ENCODE measurements around the gene EME2. TPM values are rescaled to one million over a fixed set of nuclear protein-coding genes. Genes with fewer than 3 reads are reported as not detected.

EME2 gene
- total and polyA plus RNA-seq, 2 of the 13 experiments (the other 11 are each of a cell fraction or from before 2014, with no cell fraction given) = 4.4 to 7.6 TPM

DNA sequence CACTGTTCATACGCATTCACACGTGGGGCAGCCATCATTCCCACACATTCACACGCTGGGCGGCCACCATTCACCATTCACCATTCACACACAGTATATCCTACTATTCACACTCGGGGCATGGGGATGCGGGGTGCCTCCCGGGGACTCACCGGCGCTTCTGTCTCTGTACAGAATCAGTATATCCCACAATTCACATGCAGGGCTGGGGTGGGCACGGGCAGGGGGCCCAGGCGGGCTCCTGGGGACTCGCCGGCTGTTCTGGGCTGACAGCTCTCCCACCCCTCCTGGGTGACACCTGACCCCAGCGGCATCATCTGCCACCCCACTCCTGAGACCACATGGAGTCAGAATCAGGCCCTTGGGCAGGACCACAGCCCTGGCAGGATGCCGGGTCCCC lies 10.9 kb upstream of the EME2 start (continued):
- no peak for TF ChIP-seq RNF219 (CRISPR knock-in tag; IDR thresholded peaks at IDR 0.05)

GRCh38 chr16:1762196-1762878 lies 10.3 kb upstream of the EME2 start:
- Histone ChIP-seq H2AFZ (ENCODE audit: low read length) (no peak overlapping the region), H3K27ac (ENCODE audit: extremely low read length, insufficient read depth, low read length) (no peak overlapping the region), H4K20me1 (ENCODE audit: insufficient read depth, low read length) (no peaks in the 10 kb centered on the region), H3K4me1 (ENCODE audit: insufficient read depth, low read length) (peaks cover 9% of the 10 kb centered on the region), H3K9me3 (ENCODE audit: low read length) (no peaks in the 10 kb centered on the region), H3K36me3 (replicated peaks in 1 of 2; ENCODE audit: control insufficient read depth in 1 of 2, insufficient read depth in 2 of 2, low read length in 2 of 2) (peaks cover 22 to 35% of the 10 kb centered on the region in 2 experiments; a peak in 4 of 5 replicates), H3K79me2 (ENCODE audit: insufficient read depth, low read length) (no peaks in the 10 kb centered on the region), H3K4me2 (ENCODE audit: low read depth, low read length) (no peak overlapping the region), H3K9ac (ENCODE audit: insufficient read depth, low read depth, low read length) (no peak overlapping the region), H3K27me3 (ENCODE audit: control insufficient read depth in 1 of 2, insufficient read depth in 2 of 2, low read length in 2 of 2) (no peaks in the 10 kb centered on the region), H3K4me3 (replicated peaks in 1 of 3; ENCODE audit: insufficient read depth in 1 of 3, low read depth in 2 of 3, low read length in 3 of 3) (no peak overlapping the region)
- DNase-seq (ENCODE audit: low spot score) (no peak), ATAC-seq (no peak), FAIRE-seq (no peak)
- intact Hi-C loops (cut with micrococcal nuclease; ENCODE audit: unreplicated experiment) (no loop called here), in situ Hi-C loops (cut with HindIII; ENCODE audit: extremely low pct_ligation_motif_present, low pct_unique_long_range_greater_than_20kb) (no loop called here)
- TF ChIP-seq ZNF777 (CRISPR knock-in tag; IDR thresholded peaks at IDR 0.05) (no peak), FOXP1 (IDR thresholded peaks at IDR 0.05) (no peak), FOXP1 (CRISPR knock-in tag; IDR thresholded peaks at IDR 0.05) (no peak), AGO1 (IDR thresholded peaks at IDR 0.05; ENCODE audit: low read depth, low read length, poor library complexity, severe bottlenecking) (no peak), SKIL (CRISPR knock-in tag; IDR thresholded peaks at IDR 0.05; ENCODE audit: borderline replicate concordance) (no peak), RFXANK (CRISPR knock-in tag; IDR thresholded peaks at IDR 0.05) (no peak), ZNF432 (CRISPR knock-in tag; IDR thresholded peaks at IDR 0.05; ENCODE audit: borderline replicate concordance) (no peak), PCBP2 (optimal IDR thresholded peaks at IDR 0.05; ENCODE audit: low read depth, low read length, poor library complexity, severe bottlenecking) (no peak), NFKBIZ (CRISPR knock-in tag; IDR thresholded peaks at IDR 0.05) (no peak)
- TF ChIP-seq, protein P1, sequence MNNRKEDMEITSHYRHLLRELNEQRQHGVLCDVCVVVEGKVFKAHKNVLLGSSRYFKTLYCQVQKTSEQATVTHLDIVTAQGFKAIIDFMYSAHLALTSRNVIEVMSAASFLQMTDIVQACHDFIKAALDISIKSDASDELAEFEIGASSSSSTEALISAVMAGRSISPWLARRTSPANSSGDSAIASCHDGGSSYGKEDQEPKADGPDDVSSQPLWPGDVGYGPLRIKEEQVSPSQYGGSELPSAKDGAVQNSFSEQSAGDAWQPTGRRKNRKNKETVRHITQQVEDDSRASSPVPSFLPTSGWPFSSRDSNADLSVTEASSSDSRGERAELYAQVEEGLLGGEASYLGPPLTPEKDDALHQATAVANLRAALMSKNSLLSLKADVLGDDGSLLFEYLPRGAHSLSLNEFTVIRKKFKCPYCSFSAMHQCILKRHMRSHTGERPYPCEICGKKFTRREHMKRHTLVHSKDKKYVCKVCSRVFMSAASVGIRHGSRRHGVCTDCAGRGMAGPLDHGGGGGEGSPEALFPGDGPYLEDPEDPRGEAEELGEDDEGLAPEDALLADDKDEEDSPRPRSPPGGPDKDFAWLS (CRISPR knock-in tag; IDR thresholded peaks at IDR 0.05; ENCODE audit: borderline replicate concordance) = no peak
- no TSS peak for BruUV-seq (replicated peaks)
- ChIA-PET CTCF (ENCODE audit: low intra/inter-chr PET ratio, low total read pairs) (no interaction called here), POLR2A (no interaction called here)
- 97% methylated on average over 20 of the region's 30 CpGs for WGBS (ENCODE audit: low lambda C conversion rate)

All from HepG2 (cell line).